Osteocyte (in vitro differentiated cells): ENCODE data around the gene CPEB3. TPM values are rescaled to one million over a fixed set of nuclear protein-coding genes. Genes with fewer than 3 reads are reported as not detected.

Source experiments
- DNase-seq: peaks from one replicate; pipeline ENCODE4 v3.0.0; 2021; ENCODE audit warnings: mixed read lengths; ENCODE audit not compliant: unreplicated experiment; ENCODE audit errors: extremely low spot score
- H3K27ac Mint-ChIP-seq: one replicate; pipeline ENCODE4 v1.8.0; 2021; ENCODE audit warnings: mild to moderate bottlenecking, mixed read lengths; ENCODE audit not compliant: unreplicated experiment
- H3K27me3 Mint-ChIP-seq: one replicate; pipeline ENCODE4 v1.8.0; 2021; ENCODE audit warnings: mixed read lengths; ENCODE audit not compliant: unreplicated experiment
- H3K36me3 Mint-ChIP-seq: one replicate; pipeline ENCODE4 v1.8.0; 2021; ENCODE audit warnings: mixed read lengths; ENCODE audit not compliant: unreplicated experiment
- H3K4me1 Mint-ChIP-seq: one replicate; pipeline ENCODE4 v1.8.0; 2021; ENCODE audit warnings: mixed read lengths; ENCODE audit not compliant: unreplicated experiment
- H3K4me3 Mint-ChIP-seq: one replicate; pipeline ENCODE4 v1.8.0; 2021; ENCODE audit warnings: mild to moderate bottlenecking, moderate library complexity, mixed read lengths; ENCODE audit not compliant: unreplicated experiment
- H3K9me3 Mint-ChIP-seq: one replicate; pipeline ENCODE4 v1.8.0; 2021; ENCODE audit warnings: mixed read lengths; ENCODE audit not compliant: unreplicated experiment
- CTCF ChIP-seq: fragments of 200-600 bp; sonication (generic); IDR thresholded peaks from 2 replicates; pipeline ENCODE4 v1.5.0; 2021; ENCODE audit warnings: antibody characterized with exemption, mild to moderate bottlenecking, moderate library complexity
- total RNA-seq: library from RNA; stranded (reverse); gene quantifications from 2 replicates; pipeline ENCODE4 v1.2.1, GENCODE V29; 2021

CPEB3 gene
- total RNA-seq, 1 donor from 2014 or later: 2.0 TPM

- Mint-ChIP-seq H3K4me1 (no peaks in the 10 kb centered on the region), H3K36me3 (peaks cover 2% of the 10 kb centered on the region), H3K27ac (no peak overlapping the region), H3K4me3 (no peak overlapping the region), H3K27me3 (no peaks in the 10 kb centered on the region), H3K9me3 (peaks cover 7% of the 10 kb centered on the region)
- TF ChIP-seq CTCF: no peak
- DNase-seq: no peak
Observed at GRCh38 chr10:92162541-92162940, 128.3 kb downstream of the CPEB3 start.

GRCh38 chr10:92156874-92157773 is 133.8 kb downstream of the CPEB3 start:
- DNase-seq: no peak
- Mint-ChIP-seq H3K9me3 (no peaks in the 10 kb centered on the region), H3K4me1 (no peaks in the 10 kb centered on the region), H3K36me3 (no peaks in the 10 kb centered on the region), H3K27me3 (no peaks in the 10 kb centered on the region), H3K4me3 (no peak overlapping the region), H3K27ac (no peak overlapping the region)
- no peak for TF ChIP-seq CTCF

- DNase-seq: no peak
- Mint-ChIP-seq H3K9me3 (no peaks in the 10 kb centered on the region), H3K4me3 (no peak overlapping the region), H3K27me3 (no peaks in the 10 kb centered on the region), H3K4me1 (no peaks in the 10 kb centered on the region), H3K36me3 (no peaks in the 10 kb centered on the region), H3K27ac (no peak overlapping the region)
- no peak for TF ChIP-seq CTCF
Observed at GRCh38 chr10:92150823-92151222, 140.1 kb downstream of the CPEB3 start.

- no peaks in the 10 kb centered on the region for H3K9me3 Mint-ChIP-seq
- H3K4me1 Mint-ChIP-seq: no peaks in the 10 kb centered on the region
- no peaks in the 10 kb centered on the region for H3K27me3 Mint-ChIP-seq
- no peak for DNase-seq
- TF ChIP-seq CTCF: no peak
- H3K36me3 Mint-ChIP-seq: no peaks in the 10 kb centered on the region
- H3K27ac Mint-ChIP-seq: no peak overlapping the region
- H3K4me3 Mint-ChIP-seq: no peak overlapping the region
Observed at GRCh38 chr10:92149261-92149660, 141.6 kb downstream of the CPEB3 start.

- no peak for TF ChIP-seq CTCF
- Mint-ChIP-seq H3K27ac (no peak overlapping the region), H3K27me3 (no peaks in the 10 kb centered on the region), H3K4me3 (no peak overlapping the region), H3K9me3 (no peaks in the 10 kb centered on the region), H3K4me1 (peaks cover 15% of the 10 kb centered on the region), H3K36me3 (peaks cover 1% of the 10 kb centered on the region)
- no peak for DNase-seq
Observed at GRCh38 chr10:92146781-92147180, 144.1 kb downstream of the CPEB3 start.
